AG08396 (cell line): ENCODE measurements around the gene MED25.
"Not testable (repeated sequence)": the region's sequence is repeated elsewhere in the genome, so short reads cannot be mapped to it uniquely, and the experiment has no call there.

Experiments used
- DNase-seq: peaks from one replicate; pipeline ENCODE4 v3.0.0; 2012; ENCODE audit warnings: low spot score, mixed read lengths

The MED25 gene

DNA sequence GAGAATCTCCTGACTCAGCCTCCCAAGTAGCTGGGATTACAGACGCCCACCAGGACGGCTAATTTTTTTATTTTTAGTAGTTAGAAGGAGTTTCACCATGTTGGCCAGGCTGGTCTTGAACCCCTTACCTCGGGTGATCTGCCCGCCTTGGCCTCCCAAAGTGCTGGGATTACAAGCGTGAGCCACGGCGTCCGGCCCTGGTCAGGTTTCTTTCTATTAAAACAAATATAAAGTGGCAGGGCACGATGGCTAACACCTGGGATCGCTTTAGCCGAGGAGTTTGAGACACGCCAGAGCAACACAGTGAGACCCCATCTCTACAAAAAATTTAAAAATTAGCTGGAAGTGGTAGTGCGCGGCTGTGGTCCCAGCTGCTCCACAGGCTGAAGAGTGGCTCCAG is 1.5 kb upstream of the MED25 start:
- no peak for DNase-seq

DNA sequence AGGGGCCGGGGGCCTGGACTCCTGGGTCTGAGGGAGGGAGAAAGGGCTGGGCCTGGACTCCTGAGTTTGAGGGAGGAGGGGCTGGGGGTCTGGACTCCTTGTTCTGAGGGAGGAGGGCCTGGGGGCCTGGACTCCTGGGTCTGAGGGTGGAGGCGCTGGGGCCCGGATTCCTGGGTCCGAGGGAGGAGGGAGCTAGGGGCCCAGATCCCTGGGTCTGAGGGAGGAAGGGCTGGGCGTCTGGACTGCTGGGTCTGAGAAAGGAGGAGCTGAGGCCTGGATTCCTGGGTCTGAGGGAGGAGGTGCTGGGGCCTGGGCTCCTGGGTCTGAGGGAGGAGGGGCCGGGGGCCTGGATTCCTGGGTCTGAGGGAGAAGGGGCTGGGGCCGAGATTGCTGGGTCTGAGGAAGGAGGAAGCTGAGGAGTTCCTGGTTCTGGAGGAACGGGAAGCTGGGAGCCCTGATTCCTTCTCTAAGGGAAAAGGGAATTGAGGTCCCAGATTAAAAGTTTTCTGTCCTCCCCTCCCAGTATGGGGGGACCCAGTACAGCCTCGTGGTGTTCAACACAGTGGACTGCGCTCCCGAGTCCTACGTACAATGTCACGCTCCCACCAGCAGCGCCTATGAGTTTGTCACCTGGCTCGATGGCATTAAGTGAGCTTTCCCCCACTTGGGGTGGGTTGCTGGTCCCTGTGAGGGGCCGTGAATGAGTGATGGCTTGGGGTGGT is 721 bp downstream of the MED25 start:
- DNase-seq: no peak

DNA sequence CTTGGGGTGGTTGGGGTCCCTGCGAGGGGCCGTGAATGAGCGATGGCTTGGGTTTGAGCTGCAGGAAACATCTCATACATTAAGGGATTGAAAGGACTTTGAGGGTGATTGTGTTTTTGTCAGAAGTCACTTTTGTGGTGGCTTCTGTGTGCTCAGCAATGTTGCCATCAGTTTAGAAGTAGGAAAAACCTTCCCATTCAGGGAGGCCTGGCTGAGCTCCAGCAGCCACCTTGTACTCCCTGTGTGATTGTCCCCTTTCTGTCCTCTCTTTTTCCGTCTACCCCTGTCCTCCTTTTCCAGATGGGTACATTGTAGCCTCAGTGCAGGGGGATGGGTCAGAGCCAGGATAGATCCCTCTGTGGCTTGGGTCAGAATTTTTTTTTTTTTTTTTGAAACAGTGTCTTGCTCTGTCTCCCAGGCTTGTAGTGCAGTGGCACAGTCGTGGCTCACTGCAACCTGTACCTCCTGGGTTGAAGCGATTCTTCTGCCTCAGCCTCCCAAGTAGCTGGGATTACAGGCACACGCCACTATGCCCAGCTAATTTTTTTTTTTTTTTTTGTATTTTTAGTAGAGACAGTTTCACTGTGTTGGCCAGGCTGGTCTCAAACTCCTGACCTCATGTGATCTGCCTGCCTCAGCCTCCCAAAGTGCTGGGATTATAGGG is 1.5 kb downstream of the MED25 start:
- DNase-seq: not testable (repeated sequence)

DNA sequence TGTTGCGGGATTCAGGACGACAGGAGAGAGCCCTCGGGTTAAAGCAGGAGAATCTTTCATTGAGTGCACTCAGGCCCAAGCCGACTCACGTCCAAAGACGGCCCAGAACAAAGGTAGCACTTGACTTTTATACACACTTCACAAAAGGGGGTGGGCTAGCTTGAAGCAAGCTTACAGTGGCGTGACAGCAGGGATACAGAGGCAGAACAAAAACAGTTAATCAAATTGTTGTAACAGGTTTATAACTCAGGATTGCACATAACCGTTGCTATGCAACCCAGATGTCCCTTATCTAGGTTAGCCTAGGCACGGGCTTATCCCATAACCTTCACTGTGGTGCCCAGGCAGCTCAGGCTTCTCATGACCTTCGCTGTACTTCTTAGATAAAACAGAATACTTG is 2.0 kb downstream of the MED25 start:
- DNase-seq: no peak

GRCh38 chr19:49823472-49823871 is 5.4 kb downstream of the MED25 start:
- no peak for DNase-seq

DNA sequence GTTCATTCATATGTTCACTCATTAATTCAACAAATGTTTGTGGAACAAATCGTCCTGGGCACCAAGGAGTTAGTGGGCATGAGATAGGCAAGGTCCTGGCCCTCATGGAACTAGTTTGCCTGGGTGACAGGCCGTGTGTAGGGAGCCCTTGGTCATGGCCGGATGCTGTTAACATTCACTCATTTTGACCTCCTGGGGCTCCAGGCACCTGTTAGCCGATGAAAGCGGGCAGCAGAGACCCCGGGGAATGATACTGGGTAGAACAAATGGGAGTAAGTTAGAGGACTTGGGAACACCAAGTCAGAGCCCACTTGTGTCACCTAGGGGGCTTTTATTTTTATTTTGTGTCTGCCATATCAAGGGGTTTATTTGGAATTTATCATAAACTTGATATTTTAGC is 6.6 kb downstream of the MED25 start:
- DNase-seq: no peak

GRCh38 chr19:49827034-49827433 is 8.9 kb downstream of the MED25 start:
- no peak for DNase-seq

DNA sequence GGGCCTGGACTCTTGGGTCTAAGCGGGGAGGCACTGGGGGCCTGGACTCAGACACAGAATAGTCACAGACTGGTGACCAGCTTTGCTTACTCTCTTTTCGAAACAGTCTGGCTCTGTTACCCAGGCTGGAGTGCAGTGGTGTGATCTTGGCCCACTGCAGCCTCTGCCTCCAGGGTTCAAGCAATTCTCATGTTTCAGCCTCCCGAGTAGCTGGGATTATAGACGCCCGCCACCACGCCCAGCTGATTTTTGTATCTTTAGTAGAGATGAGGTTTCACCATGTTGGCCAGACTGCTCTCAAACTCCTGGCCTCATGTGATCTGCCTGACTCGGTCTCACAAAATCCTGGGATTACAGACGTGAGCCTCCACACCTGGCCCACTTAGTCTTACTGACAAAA is 11.1 kb downstream of the MED25 start:
- no peak for DNase-seq

- no peak for DNase-seq
Observed at GRCh38 chr19:49829721-49830120, 11.6 kb downstream of the MED25 start.

GRCh38 chr19:49830766-49831165 is 12.7 kb downstream of the MED25 start:
- no peak for DNase-seq

GRCh38 chr19:49831592-49831991 is 13.5 kb downstream of the MED25 start:
- no peak for DNase-seq

DNA sequence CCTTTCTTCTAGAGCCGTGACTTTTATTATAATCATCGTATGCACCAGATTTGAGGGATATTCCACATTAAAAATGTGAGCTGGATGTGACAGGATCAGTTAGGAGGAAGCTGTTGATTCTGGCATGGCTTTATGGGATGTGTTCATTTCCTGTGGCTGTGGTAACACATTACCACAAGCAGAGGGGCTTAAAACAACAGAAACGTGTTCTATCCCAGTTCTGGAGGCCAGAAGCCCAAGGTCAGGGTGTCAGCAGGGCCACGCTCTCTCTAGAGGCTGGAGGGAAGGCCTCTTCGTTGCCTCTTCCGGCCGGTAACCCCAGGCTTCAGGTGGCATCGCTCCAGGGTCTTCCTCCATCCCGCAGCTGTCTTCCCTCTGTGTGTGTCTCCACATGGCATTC is 14.5 kb downstream of the MED25 start:
- no peak for DNase-seq

- DNase-seq: no peak
Observed at GRCh38 chr19:49833599-49833998, 15.5 kb downstream of the MED25 start.

GRCh38 chr19:49835562-49835961 is 17.5 kb downstream of the MED25 start:
- no peak for DNase-seq

DNA sequence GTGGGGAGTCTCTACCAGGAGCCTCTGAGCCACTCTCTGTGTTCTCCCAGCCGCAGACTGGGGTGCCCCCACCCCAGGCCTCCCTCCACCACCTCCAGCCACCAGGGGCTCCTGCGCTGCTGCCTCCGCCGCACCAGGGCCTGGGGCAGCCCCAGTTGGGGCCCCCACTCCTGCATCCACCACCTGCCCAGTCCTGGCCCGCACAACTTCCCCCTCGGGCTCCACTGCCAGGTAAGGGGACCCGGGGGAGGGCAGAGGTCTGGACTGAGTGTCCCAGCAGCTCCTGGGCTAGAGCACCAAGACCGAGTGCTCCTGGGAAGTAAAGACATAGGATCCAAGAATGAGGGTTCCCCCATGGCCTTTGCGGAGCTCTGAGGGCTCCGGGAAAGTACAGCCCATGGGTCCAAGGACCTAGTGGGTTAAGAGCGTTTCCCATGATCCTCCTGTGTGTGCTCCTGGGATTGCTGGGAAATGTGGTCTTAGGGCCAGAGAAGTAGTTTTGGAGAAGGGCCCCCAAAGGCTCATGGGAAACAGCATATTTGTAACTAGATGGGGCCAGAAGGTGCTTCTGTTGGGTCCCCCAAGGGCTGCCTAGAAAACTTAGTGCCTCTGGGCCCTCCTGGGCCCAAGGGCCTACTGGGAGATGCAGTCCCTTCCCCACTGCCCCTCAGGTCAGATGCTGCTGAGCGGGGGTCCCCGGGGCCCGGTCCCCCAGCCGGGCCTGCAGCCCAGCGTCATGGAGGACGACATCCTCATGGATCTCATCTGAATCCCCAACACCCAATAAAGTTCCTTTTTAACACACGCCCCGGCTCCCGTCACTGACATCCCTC is 18.3 kb downstream of the MED25 start:
- no peak for DNase-seq

- no peak for DNase-seq
Observed at GRCh38 chr19:49837009-49837310, 18.9 kb downstream of the MED25 start.

GRCh38 chr19:49837425-49837824 is 19.3 kb downstream of the MED25 start:
- no peak for DNase-seq

DNA sequence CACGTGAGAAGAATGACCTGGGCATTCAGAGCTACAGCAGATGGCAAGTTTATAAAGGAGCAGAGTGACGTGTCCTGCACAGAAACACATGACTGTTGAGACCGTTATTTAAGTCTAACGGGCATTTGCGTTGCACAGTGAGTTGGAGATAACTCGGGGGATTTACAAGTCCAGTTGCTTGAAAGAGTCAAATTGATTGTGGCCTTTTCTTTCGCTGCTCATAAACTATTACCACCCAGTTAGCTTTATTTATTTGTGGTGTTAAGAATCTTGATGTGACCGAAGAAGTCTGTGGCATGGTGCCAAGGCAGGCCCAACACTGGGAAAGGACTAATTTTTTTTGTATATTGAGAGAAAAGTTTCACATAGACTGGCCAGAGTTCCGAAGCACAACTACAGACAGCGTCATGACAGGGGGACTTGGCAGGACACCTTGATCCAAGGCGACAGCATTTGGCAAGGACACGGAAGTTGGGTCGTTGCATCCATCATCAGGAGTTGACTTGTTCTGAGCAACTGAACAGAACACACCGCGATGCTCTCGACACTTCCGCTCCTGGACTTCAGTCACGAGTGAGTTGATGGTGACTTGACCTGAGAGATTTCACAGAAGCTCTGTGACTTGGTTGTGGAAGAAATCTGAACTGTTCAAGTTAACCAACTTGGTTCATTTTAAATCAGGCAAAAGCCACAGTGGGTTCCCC is 20.9 kb downstream of the MED25 start:
- DNase-seq: no peak

- DNase-seq: no peak
Observed at GRCh38 chr19:49839713-49840112, 21.6 kb downstream of the MED25 start.

DNA sequence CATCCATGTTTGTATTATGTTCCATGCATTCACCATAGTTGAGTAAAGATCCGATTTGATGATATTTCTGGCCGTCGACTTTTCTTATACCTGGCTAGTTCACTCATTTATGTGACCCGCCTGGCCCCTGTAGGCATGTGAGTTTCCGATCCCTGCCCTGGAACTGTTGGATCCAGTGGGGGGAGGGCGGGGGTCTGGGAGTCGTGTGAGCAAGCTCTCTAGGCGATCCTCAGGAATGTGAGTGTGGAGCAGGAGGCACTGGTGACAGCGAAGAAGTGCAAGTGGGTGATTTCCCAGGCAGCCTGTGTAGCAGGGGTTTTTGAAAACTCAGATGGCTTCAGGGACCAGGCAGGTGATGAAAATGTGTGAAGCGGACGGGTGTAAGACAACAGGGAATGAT is 22.2 kb downstream of the MED25 start:
- no peak for DNase-seq

GRCh38 chr19:49840736-49841249 is 22.7 kb downstream of the MED25 start:
- no peak for DNase-seq

GRCh38 chr19:49843265-49843664 is 25.2 kb downstream of the MED25 start:
- no peak for DNase-seq
